Right renal pelvis (tissue), 4 donors: ENCODE measurements around the gene PCSK6. TPM values are rescaled to one million over a fixed set of nuclear protein-coding genes. Genes with fewer than 3 reads are reported as not detected.
"Not testable (repeated sequence)": the region's sequence is repeated elsewhere in the genome, so short reads cannot be mapped to it uniquely, and the experiment has no call there.

ENCODE experiments used
- DNase-seq, 4 donors: peaks; one replicate each; pipeline ENCODE4 v3.0.0-alpha.2; 2013; ENCODE audit warnings: low read depth in 4 of 4, low spot score in 3 of 4, missing footprints in 1 of 4
- polyA plus RNA-seq, 4 donors: library from polyadenylated mRNA; unstranded; fragments of 120-200 nt; gene quantifications; one replicate each; pipeline ENCODE4 v1.2.1, GENCODE V29; 2013; ENCODE audit not compliant: insufficient read length in 4 of 4

PCSK6 gene
- polyA plus RNA-seq, 4 donors = 6.7 to 9.4 (median 7.1) TPM

DNA sequence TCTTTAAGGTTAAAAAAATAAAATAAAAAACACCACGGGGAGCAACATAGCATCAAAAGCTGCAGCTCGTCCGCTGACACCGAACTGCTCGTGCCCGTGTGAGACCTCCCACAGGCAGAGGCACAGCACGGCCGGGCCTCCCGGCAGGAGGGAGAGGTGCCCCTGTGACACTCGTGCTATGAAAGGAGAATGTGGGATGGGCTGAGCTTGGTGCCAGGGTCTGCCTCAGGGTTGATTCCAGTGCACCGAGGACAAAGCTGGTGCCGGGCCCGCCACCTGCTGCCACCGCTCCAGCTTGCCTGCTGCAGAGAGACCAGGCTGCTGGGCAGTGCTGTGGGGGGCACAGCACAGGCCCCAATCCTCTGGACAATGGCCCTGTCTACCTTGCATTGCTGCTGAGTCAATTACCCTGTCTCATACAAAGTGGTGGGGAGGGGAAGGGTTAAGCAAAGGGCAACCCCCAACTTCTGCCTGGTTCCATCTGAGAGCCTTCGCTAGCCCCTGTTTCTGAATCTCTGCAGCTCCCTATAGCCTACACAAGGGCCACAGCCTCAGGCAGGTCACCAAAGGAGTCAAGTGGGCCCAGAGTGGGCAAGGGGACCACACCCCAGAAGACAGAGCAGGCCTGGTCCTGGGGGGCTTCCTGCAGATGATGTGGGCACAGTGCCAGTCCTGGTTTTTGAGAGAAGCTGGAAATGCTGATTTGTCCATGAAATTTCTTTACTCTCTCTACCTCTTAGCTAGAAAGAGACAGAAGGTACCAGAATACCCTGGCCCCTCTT lies 120.5 kb downstream of the PCSK6 start:
- DNase-seq = no peak

DNA sequence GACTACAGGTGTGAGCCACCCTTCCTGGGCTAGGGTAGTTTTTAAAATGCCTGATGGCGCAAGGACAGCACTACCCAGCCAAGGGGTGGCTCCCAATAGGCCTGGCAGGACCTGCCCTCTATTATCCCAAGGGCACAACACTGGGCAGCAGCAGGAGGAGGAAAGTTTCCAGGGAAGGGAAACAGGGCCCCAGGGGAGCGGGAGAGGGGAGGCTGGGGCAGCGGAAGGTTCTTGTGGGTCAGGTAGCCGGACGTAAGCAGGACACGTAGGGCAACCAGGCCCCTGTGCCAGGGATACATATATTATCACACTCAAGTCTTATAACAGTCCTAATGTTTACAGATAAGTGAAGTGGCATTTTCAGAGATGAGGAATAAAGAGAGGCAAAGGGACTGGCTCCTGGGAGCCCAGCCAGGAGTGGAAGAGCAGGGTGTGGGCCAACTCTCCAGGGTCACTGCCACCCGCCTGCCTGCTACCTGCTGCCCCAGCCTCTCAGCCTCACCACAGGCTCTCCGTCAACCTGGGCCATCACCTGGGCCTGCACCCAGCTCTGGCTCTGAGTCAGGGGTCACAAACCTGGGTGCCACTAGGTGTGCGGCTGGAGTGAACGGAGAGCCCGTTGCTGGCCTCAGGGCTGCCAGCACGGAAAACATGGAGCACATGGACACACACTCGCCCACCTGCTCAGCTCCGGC lies 121.3 kb downstream of the PCSK6 start:
- no peak for DNase-seq

DNA sequence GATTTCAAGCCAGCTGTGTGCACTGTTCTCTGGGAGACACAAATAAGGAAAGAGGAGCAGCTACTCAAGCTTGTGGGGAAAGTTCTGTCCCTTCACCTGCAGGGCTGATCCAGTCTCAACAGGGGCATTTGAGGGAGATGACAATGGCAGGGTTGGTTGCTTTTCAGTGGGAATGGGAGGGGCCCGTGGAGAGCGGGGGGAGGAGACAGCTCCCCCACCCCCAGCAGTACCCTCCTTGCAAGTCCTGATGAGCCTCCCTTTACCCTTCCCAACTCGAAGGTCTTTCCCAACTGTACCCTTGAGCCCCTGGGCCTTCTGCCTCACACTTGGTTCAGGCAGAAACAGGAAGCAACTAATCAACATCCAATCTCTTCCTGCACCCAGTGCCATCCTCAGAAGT lies 122.7 kb downstream of the PCSK6 start:
- no peak for DNase-seq

DNA sequence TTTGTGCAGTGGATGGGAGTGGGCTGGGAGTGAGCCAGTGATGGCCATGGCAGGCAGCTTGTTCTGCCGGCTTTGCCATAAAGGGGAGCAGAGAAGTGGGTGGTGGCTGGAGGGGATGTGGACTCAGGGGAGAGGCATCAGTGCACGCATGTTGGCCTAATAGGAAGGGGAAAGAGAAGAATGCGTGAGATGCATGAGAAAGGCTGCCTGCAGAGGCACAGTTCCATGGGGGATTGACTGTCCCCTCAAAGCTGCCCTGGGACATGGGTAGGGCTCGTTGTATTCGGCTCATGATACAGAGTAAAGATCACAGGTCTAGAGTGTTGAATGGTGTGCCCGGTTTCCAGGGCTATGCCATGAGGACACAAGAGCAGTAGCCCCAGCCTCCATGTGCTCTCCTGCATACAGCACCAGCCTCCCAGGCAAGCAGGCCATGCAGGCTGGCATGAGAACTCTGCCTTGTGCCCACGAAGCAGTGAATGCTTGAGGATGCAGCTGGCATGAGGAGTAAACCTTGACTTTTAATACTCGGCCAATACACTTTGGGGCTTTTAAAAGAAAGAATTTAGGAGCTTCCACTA lies 126.4 kb downstream of the PCSK6 start:
- DNase-seq = no peak

DNA sequence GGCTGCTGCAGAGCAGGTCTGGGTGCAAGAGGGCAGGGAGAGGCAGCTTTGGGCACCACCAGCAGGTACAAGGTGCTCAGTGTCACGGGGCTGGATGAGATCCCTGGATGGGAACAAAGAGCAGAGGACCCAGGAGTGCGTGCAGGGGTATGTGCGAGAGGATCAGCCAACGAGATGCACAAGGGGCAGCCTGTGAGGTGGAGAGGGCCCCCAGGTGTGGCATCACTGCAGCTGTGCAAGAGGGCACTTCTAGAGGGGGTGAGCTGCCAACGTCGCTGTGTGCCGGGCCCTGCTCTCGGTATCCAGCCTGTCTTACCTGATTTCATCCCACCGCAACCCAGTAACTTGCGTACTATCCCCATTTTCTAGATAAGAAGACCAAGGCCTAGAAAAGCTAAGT lies 127.1 kb downstream of the PCSK6 start:
- no peak for DNase-seq

DNA sequence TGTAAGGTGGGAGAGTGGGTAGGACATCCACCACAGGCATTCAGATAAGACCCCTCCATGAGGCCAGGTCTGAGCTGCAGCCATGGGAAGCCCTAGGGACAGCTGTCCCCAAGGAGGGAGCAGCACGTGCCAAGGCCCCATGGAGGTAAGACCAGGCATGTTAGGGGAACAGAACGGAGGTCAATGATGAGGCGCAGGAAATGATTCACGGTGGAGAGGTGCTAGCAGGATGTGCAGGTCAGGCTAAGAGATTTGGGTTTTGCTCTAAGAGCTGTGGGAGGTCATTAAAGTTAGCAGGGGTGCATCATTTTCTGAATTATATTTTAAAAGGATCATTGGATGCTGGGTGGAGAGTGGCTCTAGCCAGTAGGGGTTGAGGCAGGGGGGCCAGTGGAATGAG lies 128.1 kb downstream of the PCSK6 start:
- no peak for DNase-seq

DNA sequence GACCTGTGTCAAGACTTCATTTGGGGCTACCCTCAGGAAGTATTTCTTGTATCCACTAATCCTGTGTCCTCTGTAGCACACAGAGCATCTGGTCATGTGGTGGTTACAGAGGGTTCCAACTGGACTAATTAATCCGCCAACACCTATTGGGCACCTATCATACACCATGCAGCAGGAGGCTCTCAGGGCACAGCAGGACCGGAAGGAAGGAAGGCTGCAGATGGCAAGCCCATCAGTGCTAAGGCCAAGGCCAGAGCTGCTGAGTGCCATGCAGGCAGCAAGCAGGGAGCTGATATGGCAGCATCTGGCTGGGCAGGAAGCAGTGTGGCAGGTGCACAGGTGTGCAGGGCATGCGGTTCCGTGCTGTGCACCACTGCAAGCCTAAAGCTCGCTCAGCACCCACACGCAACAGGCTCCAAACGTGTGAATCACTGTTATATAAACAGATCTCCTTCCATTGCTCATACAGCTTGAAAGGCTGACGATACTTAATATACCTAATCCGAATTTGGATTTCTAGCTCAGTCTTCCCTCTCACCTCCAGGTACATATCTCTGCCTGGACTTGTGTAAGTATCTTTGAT lies 130.1 kb downstream of the PCSK6 start:
- no peak for DNase-seq

DNA sequence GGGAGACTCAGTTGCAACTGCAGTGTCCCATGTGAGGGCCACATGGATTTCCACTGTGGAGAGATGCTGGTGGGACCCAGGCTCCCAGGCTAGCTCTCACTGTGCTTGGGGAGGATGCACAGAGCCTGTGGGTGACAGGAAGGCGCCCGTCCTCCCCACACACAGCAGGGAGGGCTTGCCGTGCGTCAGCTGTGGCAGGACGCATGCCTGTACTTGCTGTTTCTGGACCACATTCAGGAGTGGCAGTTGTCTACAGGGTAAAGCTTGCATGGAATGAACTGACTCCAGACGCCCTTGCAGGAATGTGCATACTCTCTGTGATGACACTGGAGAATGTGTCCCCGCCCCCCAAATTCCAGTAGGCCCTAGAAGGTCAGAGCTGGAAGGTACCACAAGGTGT lies 130.6 kb downstream of the PCSK6 start:
- no peak for DNase-seq

DNA sequence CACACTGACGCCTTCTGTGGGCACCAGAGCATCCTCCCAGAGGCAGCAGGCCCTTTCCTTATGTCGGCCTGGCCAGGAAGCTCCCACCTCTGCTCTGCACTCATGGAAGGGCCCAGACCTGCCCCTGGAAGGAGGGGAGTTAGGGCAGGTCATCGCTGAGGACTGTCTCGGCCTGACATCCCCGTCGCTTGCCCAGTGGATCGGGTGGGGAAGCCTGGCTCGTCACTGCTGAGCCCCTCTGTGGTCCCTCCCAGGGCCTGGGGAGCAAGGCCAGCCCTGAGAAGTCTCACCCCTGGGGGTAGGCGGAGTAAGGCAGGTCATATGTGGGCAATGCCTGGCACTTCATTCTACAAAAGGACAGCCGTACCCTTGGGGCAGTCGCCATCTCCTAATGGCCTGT lies 131.6 kb downstream of the PCSK6 start:
- DNase-seq = no peak

DNA sequence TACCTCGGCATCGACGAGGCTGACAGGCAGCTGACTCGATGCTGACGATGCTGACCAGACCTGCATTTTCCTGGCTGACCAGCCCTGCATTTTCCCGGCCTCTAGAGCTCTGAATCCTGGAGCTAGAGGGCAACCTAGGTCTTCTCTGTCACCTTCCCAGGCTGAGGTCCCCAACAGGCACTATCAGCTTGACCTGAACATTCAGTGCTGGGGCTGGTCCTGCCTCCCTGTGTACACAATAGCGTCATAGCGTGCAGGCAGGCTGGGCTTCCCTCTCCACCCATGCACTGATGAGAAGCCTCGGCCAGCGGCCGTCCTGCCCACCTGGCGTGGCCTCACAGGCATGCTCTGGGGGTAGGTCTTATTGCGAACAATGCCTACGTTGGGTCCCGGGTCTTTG lies 132.2 kb downstream of the PCSK6 start:
- DNase-seq = no peak

DNA sequence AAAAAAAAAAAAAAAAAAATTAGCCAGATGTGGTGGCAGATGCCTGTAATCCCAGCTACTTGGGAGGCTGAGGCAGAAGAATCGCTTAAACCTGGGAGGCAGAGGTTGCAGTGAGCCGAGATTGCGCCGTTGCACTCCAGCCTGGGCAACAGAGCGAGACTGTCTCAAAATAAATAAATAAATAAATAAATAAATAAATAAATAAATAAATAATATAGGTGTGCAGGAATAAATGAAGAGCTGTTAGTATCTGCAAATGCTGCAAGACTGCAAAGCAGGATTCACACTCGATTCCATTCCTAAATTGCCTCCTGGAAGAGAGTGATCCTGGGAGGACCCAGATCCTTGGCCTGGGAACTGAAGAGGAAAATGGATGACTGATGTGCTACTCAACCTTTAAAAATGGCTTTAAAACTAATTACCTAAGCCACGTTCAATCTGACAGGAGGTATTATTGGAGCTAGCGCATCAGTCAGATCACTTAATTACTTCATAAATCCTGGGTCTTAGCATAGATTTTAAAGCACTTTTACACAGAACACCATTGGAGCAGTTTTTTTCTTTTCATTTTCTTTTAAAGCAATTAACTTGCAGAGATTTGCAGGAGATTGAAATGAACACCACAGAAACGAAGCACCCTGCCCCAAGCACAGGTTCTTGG lies 132.9 kb downstream of the PCSK6 start:
- not testable (repeated sequence) for DNase-seq

DNA sequence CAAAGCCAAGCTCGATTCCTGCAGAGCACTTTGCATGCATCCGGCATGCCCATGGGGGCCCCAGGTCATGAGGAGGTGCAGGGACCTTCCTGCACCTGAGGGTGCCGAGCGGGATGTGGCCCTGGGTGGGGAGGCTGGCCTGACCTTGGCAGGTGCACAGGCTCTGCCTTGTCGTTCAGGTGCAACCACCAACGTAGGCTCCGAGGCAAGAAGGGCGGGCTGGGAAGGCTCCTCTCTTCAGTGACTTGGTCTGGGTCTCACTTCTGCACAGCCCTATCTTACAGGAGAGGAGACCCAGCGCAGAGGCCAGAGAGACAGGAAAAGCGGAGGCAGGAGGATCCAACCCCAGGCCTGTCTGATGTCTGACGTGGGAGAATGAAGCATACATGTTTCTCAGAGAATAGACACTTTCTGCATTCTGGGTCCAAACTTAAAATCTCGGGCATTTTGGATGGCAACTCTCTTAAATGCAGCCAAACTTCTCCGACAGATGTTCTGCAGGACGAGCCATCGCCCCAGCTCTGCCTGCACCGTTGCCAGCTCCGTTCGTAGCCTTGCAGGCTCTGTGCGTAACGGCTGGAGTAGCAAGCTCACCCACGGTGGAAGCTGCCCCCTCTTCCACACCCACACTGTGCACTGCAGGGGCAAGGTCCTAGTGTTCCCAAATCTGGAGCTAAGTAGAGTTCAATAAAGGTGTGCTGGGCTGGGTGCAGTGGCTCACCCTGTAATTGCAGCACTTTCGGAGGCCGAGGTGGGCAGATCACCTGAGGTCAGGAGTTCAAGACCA lies 133.6 kb downstream of the PCSK6 start:
- no peak for DNase-seq

DNA sequence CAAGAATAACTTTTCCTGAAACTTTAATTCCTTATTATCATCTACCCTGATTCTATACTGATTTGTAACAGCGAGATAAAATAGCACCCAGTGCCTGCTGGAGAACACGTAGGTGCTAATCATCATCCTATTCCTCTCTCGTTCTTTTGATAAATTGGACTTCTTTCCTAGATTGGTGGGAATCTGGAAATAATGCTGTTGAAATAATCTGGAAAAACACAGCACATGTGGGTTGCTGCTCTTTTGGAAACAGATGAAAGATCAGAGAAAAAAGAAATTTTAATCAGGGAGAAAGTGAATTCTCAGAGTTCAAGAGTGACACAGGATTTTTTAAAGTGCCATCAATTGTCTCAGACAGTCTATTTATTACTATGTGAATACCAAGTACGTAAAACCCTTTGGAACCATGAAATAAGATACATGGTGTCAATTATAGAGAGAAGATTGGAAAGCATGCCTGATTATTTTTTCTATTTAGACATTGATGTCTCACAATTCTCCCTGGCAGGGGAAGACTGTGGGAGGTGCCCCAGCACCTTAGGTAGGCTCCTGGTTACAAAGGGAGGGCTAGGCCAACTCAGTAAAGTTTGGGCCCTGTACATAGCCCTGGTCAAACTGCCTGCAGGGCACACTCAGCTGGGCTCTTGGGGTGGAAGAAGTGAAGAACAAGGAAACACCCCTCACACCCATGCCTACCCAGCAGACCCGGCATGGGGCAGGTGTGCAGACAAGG lies 134.4 kb downstream of the PCSK6 start:
- DNase-seq = no peak

DNA sequence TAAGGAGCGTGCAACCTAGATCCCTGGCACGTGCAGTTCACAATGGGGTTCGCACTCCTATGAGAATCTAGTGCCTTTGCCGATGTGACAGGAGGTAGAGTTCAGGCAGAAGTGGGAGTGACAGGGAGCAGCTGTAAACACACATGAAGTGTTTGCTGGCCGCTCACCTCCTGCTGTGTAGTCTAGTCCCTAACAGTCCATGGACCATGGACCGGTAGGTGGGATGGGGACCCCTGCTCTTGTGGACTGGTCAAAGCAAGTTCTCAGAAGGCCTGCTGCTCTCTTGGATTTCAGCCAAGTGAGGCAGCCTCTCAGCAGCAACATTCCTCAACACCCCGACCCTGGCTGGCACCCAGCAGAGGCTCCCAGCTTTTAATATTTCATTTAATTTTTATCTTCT lies 136.3 kb downstream of the PCSK6 start:
- no peak for DNase-seq

DNA sequence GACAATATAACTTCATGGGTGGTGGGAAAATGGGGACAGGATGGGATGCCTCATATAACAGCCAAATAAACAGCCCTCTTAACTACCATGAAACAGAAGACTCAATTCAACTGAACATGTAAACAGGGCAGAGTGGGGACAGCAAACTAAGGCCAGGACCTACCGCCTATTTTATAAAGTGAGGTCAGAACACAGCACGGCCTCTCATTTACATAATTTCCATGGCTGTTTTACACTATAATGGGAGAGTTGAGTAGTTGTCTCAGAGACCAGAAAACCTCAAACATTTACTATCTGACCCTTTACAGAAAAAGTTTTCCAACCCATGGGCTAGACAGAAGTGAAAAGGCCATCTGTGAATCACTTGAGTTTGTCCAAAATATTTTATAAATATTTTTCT lies 137.8 kb downstream of the PCSK6 start:
- DNase-seq = no peak

DNA sequence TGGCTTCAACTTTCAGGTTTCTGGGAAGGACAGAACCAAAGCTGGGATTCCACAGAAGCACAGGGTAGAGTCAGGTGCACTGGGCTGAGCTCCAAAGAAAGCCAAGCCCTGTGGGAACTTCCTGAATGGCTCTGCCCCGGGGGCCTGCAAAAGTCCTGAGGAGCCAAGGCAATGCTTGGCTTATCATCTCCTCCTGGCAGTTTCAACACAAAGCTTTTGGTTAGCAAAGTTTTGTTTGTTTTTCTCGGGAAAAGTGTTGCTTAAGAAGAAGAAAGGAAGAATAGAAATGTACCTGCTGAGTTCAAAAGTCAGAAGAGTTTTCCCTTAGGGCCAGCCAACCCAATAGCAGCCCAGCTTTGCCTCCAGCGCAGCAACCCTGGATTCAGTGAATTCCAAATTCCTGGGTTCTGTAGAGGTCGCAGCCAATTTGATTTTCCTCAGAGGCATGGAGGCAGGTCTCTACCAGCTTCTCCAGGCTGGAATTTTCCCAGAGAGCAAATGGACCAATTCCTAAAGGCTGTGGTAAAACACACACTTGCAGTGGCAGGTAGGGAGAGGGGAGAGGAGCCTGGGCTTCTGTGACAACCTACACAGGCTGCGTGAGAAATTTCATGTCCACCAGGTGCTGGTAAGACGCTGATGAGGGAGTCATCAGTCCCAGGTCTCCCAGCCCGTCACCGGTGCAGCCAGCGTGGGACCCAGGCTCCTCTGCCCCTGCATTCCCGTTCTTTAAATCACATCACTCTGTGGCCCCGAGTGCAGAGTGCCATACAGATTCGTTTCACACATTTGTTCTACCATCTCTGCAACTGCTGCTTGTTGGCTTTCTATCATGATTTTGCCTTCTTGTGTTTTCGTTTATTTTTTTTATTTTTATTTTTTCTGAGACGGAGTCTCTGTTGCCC lies 140.2 kb downstream of the PCSK6 start:
- no peak for DNase-seq

DNA sequence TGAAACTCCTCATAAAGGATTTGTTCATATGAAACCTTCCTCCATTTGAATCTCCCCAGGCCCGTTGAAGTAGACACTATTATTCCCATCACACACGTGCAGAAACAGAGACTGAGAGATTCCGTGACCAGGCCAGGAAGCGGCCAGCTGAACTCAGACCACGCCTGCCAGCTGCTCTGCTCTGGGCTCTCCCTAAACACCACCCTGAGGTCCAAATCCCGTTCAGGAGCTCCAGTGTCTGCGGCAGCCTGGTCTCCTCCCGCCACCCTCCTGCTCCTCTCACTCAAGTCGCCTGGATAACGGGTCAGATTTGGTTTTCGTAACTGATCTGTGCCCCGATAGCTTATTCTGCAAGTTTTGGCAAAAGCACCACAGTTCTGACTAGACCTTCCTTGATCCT lies 140.9 kb downstream of the PCSK6 start:
- DNase-seq = no peak

DNA sequence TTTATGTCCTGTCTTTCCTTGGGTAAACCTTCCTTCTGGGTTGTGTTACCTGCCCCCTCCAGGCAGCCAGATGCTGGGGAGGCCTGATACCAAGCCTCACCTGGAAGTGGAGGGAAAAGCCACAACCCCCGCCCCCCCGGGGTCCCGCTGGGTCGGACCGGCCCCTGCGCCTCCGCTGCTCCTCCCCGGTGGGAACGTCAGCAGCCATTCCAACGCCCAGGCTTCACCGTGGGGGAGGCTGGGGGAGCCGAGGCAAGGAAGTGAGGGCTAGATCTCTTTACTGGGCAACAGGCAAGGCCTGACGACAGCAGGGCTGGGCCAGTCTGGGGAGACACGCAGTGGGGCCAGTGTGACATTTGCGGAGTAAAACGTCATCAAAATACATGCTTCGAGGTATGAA lies 141.5 kb downstream of the PCSK6 start:
- no peak for DNase-seq

DNA sequence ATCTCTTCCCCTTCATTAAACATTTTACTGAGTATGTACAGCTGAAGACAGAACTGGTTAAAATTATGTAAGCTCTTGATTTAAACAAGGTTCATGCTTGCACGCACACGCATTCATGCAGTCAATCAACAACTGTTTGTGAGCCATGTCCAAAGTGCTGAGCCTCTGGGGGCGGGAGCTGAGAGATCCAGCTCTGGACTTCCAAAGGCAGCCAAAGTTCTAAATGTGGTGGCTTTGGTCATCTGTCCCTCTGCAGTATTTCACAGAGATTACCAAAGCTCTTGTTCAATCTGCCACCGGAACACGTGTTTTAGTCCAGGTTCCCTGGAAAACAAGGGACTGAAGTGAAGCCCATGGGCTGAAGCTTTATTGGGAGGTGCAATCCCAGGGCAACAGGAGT lies 142.1 kb downstream of the PCSK6 start:
- no peak for DNase-seq
